Neural cell (in vitro differentiated cells): Measurements from ENCODE around the gene MYO1F. TPM values are rescaled to one million over a fixed set of nuclear protein-coding genes. Genes with fewer than 3 reads are reported as not detected.
"Not testable (repeated sequence)": the region's sequence is repeated elsewhere in the genome, so short reads cannot be mapped to it uniquely, and the experiment has no call there.

Experiments used
- H2AFZ ChIP-seq: fragments of 200-600, 300-800 bp; sonication (generic), shearing (Covaris generic); 2 replicates; pipeline ENCODE4 v1.6.0; 2014; ENCODE audit warnings: low read depth, mild to moderate bottlenecking, antibody characterized with exemption, low read length, moderate library complexity
- H3F3A ChIP-seq: fragments of 200-600 bp; shearing (Covaris generic); 2 replicates; pipeline ENCODE4 v1.6.1; 2016; ENCODE audit warnings: mild to moderate bottlenecking, moderate library complexity, mixed read lengths, antibody characterized with exemption, low read length; ENCODE audit not compliant: insufficient read depth, poor library complexity, severe bottlenecking
- H3K27ac ChIP-seq: fragments of 200-600, 300-800 bp; sonication (generic), shearing (Covaris generic); 2 replicates; pipeline ENCODE4 v1.5.1; 2014; ENCODE audit warnings: mild to moderate bottlenecking, low read length, moderate library complexity
- H3K27me3 ChIP-seq: fragments of 300-800, 200-600 bp; sonication (generic), shearing (Covaris generic); 2 replicates; pipeline ENCODE4 v1.6.0; 2014; ENCODE audit warnings: mild to moderate bottlenecking, low read depth, low read length, moderate library complexity; ENCODE audit not compliant: insufficient read depth
- H3K36me3 ChIP-seq: fragments of 300-800, 200-600 bp; sonication (generic), shearing (Covaris generic); 2 replicates; pipeline ENCODE4 v1.5.1; 2014; ENCODE audit warnings: mild to moderate bottlenecking, antibody characterized with exemption, low read length, moderate library complexity; ENCODE audit not compliant: insufficient read depth
- H3K4me2 ChIP-seq: fragments of 300-800, 200-600 bp; sonication (generic), shearing (Covaris generic); 2 replicates; pipeline ENCODE4 v1.6.0; 2014; ENCODE audit warnings: mild to moderate bottlenecking, low read length
- H3K4me3 ChIP-seq: fragments of 300-800, 200-600 bp; sonication (generic), shearing (Covaris generic); 2 replicates; pipeline ENCODE4 v1.5.1; 2014; ENCODE audit warnings: mild to moderate bottlenecking, low read length, moderate library complexity
- H3K79me2 ChIP-seq: fragments of 200-600 bp; shearing (Covaris generic); replicated peaks from 2 replicates; pipeline ENCODE4 v1.6.0; 2014; ENCODE audit warnings: mild to moderate bottlenecking, low read length, moderate library complexity; ENCODE audit not compliant: insufficient read depth
- H3K9ac ChIP-seq: fragments of 300-800, 200-600 bp; sonication (generic), shearing (Covaris generic); 2 replicates; pipeline ENCODE4 v1.6.1; 2016; ENCODE audit warnings: mild to moderate bottlenecking, low read length, mixed read lengths
- H3K9me2 ChIP-seq: fragments of 200-600 bp; shearing (Covaris generic); 2 replicates; pipeline ENCODE4 v1.6.1; 2016; ENCODE audit warnings: mild to moderate bottlenecking, low read length, mixed read lengths; ENCODE audit not compliant: insufficient read depth
- H3K9me3 ChIP-seq: fragments of 200-600, 300-800 bp; sonication (generic), shearing (Covaris generic); 2 replicates; pipeline ENCODE4 v1.6.1; 2016; ENCODE audit warnings: mild to moderate bottlenecking, mixed run types, low read length, moderate library complexity, mixed read lengths
- H4K20me1 ChIP-seq: fragments of 200-600 bp; shearing (Covaris generic); 2 replicates; pipeline ENCODE4 v1.6.1; 2016; ENCODE audit warnings: mild to moderate bottlenecking, mixed run types; ENCODE audit not compliant: insufficient read depth
- EP300 ChIP-seq: fragments of 450-650 bp; conservative IDR thresholded peaks from 2 replicates; pipeline ENCODE4 v1.6.1; 2014; ENCODE audit warnings: antibody characterized with exemption, mild to moderate bottlenecking, moderate library complexity; ENCODE audit not compliant: poor library complexity, severe bottlenecking
- EZH2 ChIP-seq: fragments of 200-600, 300-800 bp; shearing (Covaris generic), sonication (generic); IDR thresholded peaks from 2 replicates; pipeline ENCODE4 v1.6.1; 2014; ENCODE audit warnings: antibody characterized with exemption, low read length, borderline replicate concordance, mild to moderate bottlenecking; ENCODE audit not compliant: insufficient read depth, poor library complexity, severe bottlenecking
- MXI1 ChIP-seq: fragments of 450-650 bp; conservative IDR thresholded peaks from 2 replicates; pipeline ENCODE4 v1.6.1; 2014; ENCODE audit warnings: antibody characterized with exemption, mild to moderate bottlenecking; ENCODE audit not compliant: poor library complexity, severe bottlenecking
- POLR2AphosphoS5 ChIP-seq: IDR thresholded peaks from 2 replicates; pipeline ENCODE4 v1.6.1; 2012
- RAD21 ChIP-seq: fragments of 450-650 bp; conservative IDR thresholded peaks from 2 replicates; pipeline ENCODE4 v1.6.1; 2014; ENCODE audit warnings: antibody characterized with exemption, mild to moderate bottlenecking, moderate library complexity
- REST ChIP-seq: IDR thresholded peaks from 2 replicates; pipeline ENCODE4 v1.6.1; 2012; ENCODE audit warnings: borderline replicate concordance
- SMC3 ChIP-seq: fragments of 450-650 bp; conservative IDR thresholded peaks from 2 replicates; pipeline ENCODE4 v1.6.1; 2014; ENCODE audit warnings: antibody characterized with exemption, mild to moderate bottlenecking, moderate library complexity; ENCODE audit not compliant: poor library complexity
- TAF1 ChIP-seq: IDR thresholded peaks from 2 replicates; pipeline ENCODE4 v1.6.1; 2012; ENCODE audit warnings: low read depth
- polyA plus RNA-seq: library from polyadenylated mRNA; depleted of rRNA; stranded (reverse); fragments of >200 nt; gene quantifications from 2 replicates; pipeline ENCODE4 v1.2.3, GENCODE V29; 2014
- TF ChIP-seq, protein P1 (sequence below): fragments of 450-650 bp; IDR thresholded peaks from 2 replicates; pipeline ENCODE4 v1.5.1; 2014; ENCODE audit warnings: antibody characterized with exemption, mild to moderate bottlenecking, moderate library complexity; ENCODE audit not compliant: poor library complexity, severe bottlenecking

MYO1F gene
- polyA plus RNA-seq, 1 donor from 2014 or later = 0.40 TPM

DNA sequence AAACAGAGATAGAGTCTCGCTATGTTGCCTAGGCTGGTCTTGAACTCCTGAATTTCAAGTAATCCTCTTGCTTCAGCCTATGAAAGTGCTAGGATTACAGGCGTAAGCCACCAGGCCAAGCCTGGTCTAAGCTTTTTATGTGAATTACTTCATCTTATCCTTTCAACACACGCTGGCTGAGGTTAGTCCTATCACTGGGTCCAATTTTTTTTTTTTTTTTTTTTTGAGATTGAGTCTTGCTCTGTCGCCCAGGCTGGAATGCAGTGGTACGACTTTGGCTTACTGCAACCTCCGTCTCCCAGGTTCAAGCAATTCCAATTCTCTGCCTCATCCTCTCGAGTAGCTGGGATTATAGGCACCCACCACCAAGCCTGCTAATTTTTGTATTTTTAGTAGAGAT, 10.4 kb downstream of the MYO1F start:
- H3K9ac ChIP-seq = no peak overlapping the region
- no peak overlapping the region for H3K27ac ChIP-seq
- no peaks in the 10 kb centered on the region for H4K20me1 ChIP-seq
- H3K79me2 ChIP-seq = no peaks in the 10 kb centered on the region
- H3F3A ChIP-seq = no peaks in the 10 kb centered on the region
- H3K9me2 ChIP-seq = no peaks in the 10 kb centered on the region
- no peaks in the 10 kb centered on the region for H3K27me3 ChIP-seq
- H2AFZ ChIP-seq = no peak overlapping the region
- no peak for TF ChIP-seq RAD21
- H3K4me3 ChIP-seq = no peak overlapping the region
- no peak overlapping the region for H3K4me2 ChIP-seq
- H3K9me3 ChIP-seq = no peaks in the 10 kb centered on the region
- no peaks in the 10 kb centered on the region for H3K36me3 ChIP-seq

- not testable (repeated sequence) for H4K20me1 ChIP-seq, H3K36me3 ChIP-seq, H3K27me3 ChIP-seq, H2AFZ ChIP-seq, H3K4me2 ChIP-seq, H3K9ac ChIP-seq, H3K4me3 ChIP-seq, H3K27ac ChIP-seq, H3K9me2 ChIP-seq, H3K9me3 ChIP-seq, H3K79me2 ChIP-seq, H3F3A ChIP-seq
These were observed 12.4 kb downstream of the MYO1F start for GRCh38 chr19:8564866-8565265.

DNA sequence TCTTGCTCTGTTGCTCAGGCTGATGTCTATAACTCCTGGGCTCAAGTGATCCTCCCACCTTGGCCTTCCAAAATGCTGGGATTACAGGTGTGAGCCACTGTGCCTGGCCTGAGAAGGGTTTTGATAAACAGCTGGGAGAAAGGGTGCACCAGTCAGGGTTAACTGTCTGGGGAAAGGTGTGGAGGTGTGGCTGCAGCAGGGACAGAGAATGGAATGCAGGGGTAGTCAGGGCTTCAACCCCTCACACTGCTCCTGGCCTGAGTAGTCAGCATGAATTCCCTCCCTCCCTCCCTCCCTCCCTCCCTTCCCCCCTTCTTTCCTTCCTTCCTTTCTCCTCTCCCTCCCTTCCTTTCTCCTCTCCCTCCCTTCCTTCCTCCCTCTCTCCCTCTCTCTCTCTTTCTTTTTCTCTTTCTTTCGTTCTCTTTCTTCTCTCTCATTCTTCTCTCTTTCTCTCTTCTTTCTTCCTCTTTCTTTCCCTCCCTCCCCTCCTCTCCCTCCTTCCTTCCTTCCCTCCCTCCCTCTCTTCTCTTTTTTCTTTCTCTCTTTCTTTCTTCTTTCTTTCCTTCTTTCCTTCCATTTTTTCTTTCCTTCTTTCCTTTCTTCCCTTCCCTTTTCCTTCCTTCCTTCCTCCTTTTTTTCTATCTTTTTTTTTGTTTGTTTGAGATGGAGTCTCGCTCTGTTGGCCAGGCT, 16.0 kb downstream of the MYO1F start:
- Histone ChIP-seq H3K27me3 (no peaks in the 10 kb centered on the region), H3K9ac (no peak overlapping the region), H3K9me3 (no peaks in the 10 kb centered on the region), H3F3A (no peaks in the 10 kb centered on the region), H3K79me2 (no peaks in the 10 kb centered on the region), H3K36me3 (no peaks in the 10 kb centered on the region), H3K9me2 (no peaks in the 10 kb centered on the region), H4K20me1 (no peaks in the 10 kb centered on the region), H2AFZ (no peak overlapping the region), H3K4me2 (no peak overlapping the region), H3K27ac (no peak overlapping the region), H3K4me3 (no peak overlapping the region)
- TF ChIP-seq TAF1 = no peak
- no peak for TF ChIP-seq SMC3
- no peak for TF ChIP-seq EZH2
- TF ChIP-seq POLR2AphosphoS5 = no peak
- TF ChIP-seq REST = no peak
- TF ChIP-seq, protein P1, sequence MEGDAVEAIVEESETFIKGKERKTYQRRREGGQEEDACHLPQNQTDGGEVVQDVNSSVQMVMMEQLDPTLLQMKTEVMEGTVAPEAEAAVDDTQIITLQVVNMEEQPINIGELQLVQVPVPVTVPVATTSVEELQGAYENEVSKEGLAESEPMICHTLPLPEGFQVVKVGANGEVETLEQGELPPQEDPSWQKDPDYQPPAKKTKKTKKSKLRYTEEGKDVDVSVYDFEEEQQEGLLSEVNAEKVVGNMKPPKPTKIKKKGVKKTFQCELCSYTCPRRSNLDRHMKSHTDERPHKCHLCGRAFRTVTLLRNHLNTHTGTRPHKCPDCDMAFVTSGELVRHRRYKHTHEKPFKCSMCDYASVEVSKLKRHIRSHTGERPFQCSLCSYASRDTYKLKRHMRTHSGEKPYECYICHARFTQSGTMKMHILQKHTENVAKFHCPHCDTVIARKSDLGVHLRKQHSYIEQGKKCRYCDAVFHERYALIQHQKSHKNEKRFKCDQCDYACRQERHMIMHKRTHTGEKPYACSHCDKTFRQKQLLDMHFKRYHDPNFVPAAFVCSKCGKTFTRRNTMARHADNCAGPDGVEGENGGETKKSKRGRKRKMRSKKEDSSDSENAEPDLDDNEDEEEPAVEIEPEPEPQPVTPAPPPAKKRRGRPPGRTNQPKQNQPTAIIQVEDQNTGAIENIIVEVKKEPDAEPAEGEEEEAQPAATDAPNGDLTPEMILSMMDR = no peak
- TF ChIP-seq EP300 = no peak
- no peak for TF ChIP-seq RAD21
- TF ChIP-seq MXI1 = no peak
